CD4-positive, alpha-beta T cell treated with Interleukin-12 subunit alpha and Interleukin-12 subunit beta, for 1 hour (primary cell): ENCODE results near the gene SLC30A2.
"Not testable (repeated sequence)": the region's sequence is repeated elsewhere in the genome, so short reads cannot be mapped to it uniquely, and the experiment has no call there.

Experiments
- DNase-seq: peaks from one replicate; pipeline ENCODE4 v3.0.0-alpha.2; 2020

The SLC30A2 gene, protein sequence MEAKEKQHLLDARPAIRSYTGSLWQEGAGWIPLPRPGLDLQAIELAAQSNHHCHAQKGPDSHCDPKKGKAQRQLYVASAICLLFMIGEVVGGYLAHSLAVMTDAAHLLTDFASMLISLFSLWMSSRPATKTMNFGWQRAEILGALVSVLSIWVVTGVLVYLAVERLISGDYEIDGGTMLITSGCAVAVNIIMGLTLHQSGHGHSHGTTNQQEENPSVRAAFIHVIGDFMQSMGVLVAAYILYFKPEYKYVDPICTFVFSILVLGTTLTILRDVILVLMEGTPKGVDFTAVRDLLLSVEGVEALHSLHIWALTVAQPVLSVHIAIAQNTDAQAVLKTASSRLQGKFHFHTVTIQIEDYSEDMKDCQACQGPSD

DNA sequence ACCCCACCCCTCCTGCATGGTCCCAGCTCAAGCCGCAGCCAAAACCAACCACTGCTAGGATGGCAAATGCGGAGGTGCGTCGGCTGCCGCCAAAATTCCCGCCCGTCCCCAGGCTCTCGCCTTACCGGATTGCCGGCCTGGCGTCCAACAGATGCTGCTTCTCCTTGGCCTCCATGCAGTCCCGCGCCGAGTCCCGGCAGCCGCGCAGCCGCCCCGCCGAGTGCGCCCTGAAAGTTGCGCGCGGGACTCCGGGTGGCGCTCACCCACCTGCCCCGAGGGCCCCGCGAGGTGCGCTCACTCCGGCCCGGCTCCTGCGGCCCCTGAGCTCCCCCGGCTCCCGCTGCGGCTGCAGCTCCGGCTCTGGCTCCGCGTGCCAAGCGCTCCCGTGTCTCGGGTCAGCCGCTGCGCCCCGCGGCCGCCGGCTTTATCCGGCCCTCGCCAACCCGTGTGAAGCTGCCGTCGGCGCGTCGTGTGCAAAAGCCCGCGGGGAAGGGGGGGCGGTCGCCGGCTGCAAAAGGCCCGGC, at the start of gene SLC30A2:
TSS of gene SLC30A2 (minus strand) at position 397 of the 524 bp plus-strand sequence. CDS start at position 175, 222 bp downstream.
- no peak for DNase-seq

- no peak for DNase-seq
Observed at GRCh38 chr1:26094677-26095383, 48.9 kb upstream of the SLC30A2 start.

- DNase-seq, result no peak
Observed at GRCh38 chr1:26094076-26094669, 48.3 kb upstream of the SLC30A2 start.

DNA sequence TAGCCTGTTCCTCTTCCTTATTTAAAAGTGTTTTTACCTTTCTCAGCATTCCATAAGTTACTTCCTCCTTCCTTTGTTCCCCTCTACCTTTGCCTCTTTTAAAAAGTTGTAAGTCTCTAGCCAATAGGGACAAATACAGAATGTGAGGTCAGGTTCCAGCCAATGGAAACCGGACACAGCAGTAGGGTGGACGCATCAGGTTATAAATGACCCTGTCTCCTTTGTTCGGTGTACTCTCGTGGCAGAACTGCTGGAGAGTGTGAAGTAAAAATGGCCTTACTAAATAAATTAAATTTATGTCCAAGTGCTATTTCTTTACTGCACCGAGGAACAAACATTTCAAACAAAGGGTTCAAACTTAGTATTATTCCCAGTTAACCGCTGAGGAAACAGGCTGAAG, 47.7 kb upstream of the SLC30A2 start:
- DNase-seq, result not testable (repeated sequence)

DNA sequence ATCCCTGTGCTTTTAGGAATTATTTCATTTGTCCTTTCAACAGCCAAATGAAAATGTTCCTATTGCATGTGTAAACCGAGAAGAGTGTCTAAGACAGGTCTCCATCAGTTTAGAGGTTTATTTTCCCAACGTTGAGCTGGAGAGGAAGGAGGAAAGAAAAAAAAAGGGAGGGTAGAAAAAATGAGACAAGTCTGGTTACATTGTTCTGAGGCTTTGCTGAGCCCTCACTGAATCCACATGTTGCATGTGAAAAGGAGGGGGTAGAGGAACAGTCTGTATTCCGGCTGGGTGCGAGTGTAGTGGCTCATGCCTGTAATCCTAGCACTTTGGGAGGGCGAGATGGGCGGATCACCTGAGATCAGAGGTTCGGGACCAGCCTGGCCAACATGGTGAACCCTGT, 46.5 kb upstream of the SLC30A2 start:
- DNase-seq, result no peak

DNA sequence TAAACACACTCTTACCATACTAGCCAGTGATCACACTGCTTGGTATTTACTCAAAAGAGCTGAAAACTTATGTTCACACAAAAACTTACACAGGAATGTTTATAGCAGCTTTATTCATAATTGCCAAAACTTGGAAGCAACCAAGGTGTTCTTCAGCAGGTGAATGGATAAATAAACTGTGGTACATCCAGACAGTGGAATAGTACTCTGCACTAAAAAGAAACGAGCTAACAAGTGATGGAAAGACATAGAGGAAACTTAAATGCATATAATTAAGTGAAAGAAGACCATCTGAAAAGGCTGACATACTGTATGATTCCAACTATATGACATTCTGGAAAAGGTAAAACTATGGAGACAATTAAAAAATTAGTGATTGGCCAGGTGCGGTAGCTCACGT, 45.0 kb upstream of the SLC30A2 start:
- no peak for DNase-seq

DNA sequence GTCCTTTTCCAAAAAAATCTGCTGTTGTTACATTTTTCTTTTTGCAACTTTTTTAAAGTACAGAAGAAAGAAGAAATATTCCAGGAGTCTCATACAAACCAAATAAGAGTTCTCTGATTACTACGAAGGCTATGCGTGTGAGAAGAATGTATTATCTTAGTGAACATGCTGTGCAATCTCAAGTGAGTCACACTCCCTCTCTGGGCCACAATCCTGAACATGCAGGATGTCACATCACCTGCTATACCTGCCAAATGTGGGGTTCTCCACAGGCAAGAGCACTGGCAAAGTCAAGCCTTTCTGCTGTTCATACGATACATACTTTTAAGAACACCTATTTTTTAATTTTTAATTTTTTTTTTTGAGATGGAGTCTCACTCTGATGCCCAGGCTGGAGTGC, 43.2 kb upstream of the SLC30A2 start:
- no peak for DNase-seq

DNA sequence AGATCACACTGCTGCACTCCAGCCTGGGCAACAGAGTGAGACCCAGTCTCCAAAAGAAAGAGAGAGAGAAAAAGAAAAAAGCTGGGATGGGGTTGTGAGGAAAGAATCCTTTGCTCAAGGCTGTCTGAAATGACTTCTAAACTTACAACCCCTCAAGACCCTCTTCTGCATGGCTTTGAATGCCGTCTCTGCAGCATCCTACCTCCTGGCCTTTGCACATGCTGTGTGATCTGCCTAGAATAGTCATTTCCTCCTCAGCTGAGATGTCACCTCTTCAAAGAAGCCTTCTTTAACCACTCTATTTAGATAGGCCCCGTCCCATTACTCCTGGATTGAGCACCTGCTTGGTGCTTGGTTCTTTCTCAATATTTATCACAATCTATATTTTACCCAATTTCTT, 38.9 kb upstream of the SLC30A2 start:
- no peak for DNase-seq

DNA sequence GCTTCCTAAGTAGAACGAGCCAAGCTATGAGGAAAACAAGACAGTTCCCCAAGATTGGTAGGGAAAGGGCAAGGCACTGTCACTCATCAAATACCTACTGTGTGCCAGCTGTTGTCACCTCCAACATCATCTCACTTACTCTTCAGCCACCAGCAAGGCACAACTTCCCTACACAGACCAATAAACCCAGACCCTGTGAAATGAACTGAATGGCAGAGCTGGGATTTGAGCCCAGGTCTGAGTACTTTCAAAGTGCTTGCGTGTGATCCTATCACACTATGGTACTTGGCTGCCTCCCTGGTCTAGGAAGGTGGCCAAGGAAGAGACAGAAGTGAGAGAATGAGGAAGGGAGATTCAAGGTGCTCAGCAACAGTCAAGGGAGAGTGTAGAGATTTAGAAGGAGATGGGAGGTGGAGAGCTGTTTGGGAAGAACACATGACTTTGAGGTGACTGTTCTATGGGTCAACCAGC, 38.2 kb upstream of the SLC30A2 start:
- no peak for DNase-seq

GRCh38 chr1:26083208-26083607, 37.3 kb upstream of the SLC30A2 start:
- DNase-seq, result no peak

DNA sequence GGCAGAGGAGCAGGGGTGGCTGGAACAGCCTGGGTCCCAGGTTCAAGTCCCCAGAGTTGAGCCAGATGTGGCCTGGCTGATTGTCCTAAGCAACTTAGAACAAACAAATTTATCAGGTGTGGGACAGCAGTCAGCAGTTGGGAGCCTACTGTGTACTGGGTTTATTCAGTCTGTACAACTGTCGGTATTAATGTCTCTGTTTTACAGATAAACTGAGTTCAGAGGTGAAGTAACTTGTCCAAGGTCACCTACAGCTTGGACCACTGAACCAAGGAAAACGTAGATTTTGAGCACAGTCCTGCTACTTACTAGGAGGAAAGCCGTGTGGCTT, 36.1 kb upstream of the SLC30A2 start:
- DNase-seq, result no peak

- no peak for DNase-seq
Observed at GRCh38 chr1:26081267-26082019, 35.5 kb upstream of the SLC30A2 start.

DNA sequence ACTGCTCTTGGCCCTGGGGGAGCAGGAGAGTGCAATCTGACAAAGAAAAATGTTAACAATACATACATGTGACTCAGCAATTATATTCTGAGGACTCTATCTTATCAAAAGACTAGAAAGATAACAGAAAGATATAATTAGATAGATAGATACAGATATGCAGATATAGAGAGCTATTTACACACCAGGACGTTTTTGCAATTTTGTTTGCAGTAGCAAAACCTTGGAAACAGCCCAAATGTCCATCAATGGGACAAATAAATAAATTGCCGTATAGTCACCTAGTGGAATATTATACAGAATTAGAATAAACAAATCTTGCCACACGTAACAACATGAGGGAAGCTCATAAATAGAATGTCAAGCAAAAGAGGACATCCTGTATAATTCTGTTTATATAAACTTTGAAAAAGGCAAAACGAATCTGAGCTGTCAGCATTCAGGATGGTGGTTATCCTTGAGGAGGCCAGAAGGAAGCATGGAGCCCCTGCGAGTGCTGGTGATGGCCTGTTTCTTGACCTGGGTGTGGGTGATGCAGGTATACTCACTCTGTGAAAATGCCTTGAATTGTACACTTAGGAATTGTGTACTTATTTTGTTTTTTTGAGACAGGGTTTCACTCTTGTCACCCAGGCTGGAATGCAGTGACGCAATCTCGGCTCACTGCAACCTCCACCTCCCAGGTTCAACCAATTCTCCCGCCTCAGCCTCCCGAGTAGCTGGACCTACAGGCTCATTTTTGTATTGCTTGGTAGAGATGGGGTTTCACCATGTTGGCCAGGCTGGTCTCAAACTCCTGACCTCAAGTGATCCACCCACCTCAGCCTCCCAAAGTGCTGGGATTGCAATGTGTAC, 34.3 kb upstream of the SLC30A2 start:
- no peak for DNase-seq

DNA sequence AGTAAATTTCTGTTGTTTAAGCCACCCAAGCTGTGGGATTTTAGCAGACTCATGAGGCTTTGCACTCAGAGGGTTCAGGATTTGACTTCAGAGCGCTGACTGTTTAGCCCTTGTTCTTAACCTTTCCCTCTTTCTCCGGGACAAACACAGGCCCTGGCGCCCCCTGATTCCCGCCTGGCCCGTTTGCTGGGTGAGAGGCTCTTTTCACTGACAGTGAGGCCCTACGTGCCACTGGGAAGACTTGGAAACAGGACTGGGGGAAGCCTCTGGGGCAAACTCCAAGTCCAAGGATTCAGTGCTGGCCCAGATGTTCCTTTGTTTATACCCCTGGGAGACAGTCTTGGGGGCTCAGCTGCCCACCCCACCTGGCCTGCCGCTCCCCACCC, 33.3 kb upstream of the SLC30A2 start:
- no peak for DNase-seq

GRCh38 chr1:26078286-26079177, 32.6 kb upstream of the SLC30A2 start:
- no peak for DNase-seq

- DNase-seq, result no peak
Observed at GRCh38 chr1:26077524-26077923, 31.6 kb upstream of the SLC30A2 start.

DNA sequence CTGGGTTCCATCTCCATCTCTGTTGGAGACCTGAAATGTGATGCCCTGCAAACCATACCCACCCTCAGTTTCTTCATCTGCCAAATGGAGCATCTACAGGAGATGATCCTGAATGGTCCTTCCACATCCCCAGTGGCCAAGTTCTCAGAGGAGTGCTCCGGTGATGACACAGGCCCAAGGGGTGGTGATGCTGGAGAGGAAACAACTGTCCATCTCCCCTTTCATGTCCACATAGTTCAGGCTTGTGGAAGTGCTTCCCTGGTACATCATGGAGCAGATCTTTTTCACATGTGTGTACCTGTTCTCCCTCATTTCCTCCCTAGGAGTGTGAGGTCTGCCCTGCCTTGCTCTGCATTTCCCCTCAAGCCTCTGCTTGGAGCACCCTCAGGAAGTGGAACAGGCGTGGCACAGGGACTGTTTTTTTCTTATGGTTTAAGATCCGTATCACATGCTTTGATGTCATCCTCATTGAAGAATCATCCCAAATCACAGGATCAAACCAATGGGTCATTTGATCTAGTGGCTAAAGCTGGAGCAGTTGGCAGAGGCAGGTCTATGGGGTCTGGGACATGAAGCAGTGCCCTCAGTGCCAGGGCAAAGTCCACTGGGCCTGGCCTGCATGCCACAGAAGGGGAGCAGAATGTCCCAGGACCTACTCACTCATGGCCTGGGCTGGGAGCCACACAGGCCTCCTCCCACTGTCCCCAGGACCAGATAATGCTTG, 29.7 kb upstream of the SLC30A2 start:
- no peak for DNase-seq

DNA sequence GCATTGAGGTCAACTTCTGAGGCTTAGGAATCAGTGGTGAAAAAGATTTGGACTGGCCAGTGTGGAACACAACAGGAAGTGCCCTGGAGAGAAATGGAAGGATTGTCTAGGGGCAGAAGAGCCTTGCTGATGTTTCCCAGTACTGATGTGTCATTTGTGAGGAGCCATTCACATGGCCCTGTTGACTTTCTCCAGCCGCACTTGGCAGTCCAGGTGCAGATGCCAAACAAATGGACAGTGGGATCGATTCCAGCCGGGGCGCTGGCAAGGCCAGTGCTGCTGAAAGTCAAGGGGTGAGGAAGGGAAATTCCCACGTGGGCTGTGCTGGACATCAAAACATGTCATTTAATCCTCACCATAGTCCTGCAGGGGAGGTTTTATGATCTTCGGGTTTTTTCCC, 26.4 kb upstream of the SLC30A2 start:
- DNase-seq, result no peak

GRCh38 chr1:26070963-26071342, 25.0 kb upstream of the SLC30A2 start:
- DNase-seq, result no peak

- no peak for DNase-seq
Observed at GRCh38 chr1:26070296-26070962, 24.5 kb upstream of the SLC30A2 start.
